SW 1271 (cell line): ENCODE measurements around the gene LGALS1.
"Not testable (repeated sequence)": the region's sequence is repeated elsewhere in the genome, so short reads cannot be mapped to it uniquely, and the experiment has no call there.

ENCODE experiments used
- DNase-seq, 2 experiments: peaks; one replicate each; lab custom pipeline; 2025; lab: John Stamatoyannopoulos, UW

LGALS1 gene

DNA sequence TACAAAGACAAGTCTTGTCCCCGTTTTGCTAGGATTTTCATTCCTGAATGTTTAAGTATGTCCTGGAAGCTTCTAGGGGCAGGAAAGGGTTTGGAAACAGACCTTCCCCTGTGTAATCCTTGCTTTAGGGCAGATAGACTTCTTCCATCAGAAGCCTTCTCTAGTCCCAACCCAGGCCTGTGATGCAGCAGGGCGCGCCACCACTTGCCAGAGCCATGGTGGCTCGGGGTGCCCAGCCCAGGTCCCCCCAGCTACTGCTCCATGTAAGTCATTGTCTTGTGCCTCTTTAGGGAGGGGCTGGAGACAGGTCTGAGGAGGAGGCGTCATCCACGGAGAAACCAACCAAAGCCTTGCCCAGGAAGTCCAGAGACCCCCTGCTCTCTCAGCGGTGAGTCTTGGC lies 15.0 kb downstream of the LGALS1 start:
- DNase-seq: no peak

GRCh38 chr22:37690901-37691504 lies 15.6 kb downstream of the LGALS1 start:
- DNase-seq: no peak

DNA sequence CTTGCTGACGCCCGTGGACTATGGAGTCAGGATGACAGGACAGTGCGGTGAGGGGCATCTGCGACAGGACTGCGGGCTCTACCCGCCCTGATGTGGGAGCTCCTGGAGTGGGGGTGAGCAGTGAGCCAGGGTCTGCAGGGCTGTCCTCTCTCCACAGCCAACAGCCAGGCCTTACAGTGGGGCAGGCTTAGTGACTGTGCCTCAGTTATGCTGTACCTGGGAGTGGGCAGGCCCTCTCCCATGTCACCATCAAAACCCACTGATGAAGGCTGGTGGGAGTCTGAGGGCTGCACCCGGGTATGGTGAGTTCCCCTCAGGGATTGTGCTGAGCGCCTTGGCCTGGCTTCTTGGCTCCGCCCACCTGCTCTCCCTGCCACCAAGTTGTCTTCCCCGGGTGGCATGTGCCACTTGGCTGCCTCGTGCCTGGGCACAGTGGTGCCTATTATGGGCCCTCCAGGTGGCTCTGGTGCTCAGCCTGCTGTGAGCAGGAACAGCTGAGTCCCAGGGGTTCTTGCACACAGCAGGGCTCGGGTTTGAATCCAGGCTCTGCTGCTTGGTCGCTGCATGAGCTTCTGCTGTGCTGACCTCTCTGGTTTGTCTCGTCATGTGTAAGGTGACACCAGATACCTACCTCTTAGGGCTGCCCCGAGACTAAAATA lies 17.3 kb downstream of the LGALS1 start:
- DNase-seq: no peak

- DNase-seq: not testable (repeated sequence)
Measured at GRCh38 chr22:37694131-37694530, 18.7 kb downstream of the LGALS1 start.

- not testable (repeated sequence) for DNase-seq
Measured at GRCh38 chr22:37696260-37696656, 20.8 kb downstream of the LGALS1 start.

DNA sequence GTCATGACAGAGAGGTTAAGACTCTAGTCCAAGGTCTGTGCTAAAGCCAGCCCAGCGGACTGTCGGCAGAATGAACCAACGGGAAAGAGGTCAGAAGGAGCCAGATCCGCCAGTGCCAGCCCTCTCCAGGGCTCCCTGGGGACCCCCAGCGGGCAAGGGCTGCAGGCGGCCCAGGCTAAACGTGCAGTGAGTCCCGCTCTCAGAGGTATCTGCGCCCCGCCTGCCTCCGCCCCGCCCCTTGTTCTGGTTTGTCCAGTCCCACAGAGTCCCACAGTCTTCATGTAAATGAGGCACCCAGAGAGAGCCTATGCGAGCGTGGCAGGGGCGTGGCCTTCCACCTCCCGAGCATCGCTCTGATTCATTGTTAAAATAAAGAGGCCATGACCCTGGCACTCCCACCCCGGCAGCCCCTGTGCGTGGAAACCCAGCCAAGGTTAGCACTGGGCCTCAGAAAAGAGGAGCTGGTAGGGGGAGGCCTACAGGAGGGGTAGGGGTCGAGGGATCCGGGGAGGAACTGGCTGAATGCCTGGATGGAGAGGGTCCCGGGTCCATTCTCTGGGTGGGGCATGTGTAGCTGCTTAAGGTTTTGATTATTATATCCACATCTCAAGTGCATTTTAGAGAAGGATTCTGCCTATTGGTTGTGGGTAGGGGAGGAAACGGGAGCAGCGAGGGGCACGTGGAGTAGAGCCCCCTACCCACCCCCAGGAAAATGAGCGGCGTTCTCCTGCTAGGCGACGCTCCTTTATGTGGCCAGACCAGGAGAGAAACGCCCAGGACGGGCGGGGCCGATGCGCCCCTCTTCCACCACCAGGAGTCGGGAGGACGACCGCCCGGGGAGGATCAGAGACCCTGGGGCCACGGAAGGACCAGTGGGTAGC lies 21.5 kb downstream of the LGALS1 start, which contains the start of gene TRIOBP:
TRIOBP (plus strand) TSS at position 392 of the 881 bp plus-strand sequence. CDS start 4,318 bp downstream, outside the sequence.
- no peak for DNase-seq

GRCh38 chr22:37697538-37697835 lies 22.1 kb downstream of the LGALS1 start:
- no peak for DNase-seq

DNA sequence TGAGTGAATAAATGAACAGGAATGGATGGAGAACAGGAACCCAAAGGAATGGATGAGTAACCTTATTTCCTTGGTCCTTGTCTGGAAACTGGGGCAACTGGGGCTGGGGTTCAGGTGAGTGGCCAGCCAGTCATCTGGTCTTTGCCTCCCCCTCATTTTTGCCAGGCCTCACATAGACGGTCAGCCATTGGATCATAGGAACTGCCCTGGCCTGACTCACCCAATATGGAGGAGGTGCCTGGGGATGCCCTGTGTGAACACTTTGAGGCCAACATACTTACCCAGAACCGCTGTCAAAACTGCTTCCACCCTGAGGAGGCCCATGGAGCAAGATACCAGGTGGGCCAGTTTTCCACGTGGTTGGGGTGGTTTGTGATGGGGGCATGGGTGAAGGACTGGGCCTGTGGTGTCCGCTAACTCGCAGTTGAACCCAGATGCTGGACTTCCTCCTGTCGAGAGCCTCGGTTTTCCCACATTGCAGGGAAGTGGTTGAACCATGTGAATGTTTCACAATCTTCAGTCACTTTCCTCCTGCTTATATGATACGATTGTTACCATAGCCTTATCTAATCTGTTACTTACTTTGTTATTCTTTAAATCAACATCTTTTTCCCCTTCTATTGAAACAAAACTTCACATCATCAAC lies 25.8 kb downstream of the LGALS1 start:
- no peak for DNase-seq

DNA sequence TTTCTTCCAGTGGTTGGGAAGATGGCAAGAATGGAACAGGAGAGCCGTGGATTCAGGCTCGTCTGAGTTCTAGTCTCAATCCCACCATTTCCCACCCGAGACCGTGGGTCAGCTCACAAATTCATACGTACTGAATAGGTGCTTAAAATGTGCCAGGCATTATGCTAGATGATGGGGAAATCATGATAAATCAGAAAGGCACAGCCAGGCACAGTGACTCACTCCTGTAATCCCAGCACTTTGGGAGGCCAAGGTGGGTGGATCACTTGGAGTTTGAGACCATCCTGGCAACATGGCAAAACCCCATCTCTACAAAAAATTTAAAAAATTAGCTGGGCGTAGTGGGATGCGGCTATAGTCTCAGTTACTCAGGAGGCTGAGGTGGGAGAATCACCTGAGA lies 28.5 kb downstream of the LGALS1 start:
- no peak for DNase-seq

DNA sequence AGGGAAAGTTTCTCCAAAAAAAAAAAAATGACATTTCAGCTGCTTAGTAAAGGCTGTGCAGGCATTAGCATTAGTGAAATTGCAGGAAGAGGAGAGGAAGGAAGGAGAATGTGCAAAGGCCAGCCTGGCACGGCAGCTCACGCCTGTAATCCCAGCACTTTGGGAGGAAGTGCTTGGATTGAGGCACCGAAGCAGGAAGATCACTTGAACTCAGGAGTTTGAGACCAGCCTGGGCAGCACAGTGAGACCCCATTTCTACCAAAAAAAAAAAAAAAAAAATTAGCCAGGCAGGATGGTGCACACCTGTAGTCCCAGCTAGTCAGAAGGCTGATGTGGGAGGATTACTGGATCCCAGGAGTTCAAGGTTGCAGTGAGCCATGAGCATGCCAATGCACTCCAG lies 29.2 kb downstream of the LGALS1 start:
- DNase-seq: no peak

GRCh38 chr22:37705205-37705604 lies 29.8 kb downstream of the LGALS1 start:
- no peak for DNase-seq

- DNase-seq: no peak
Measured at GRCh38 chr22:37708580-37709444, 33.4 kb downstream of the LGALS1 start.

- no peak for DNase-seq
Measured at GRCh38 chr22:37709445-37709765, 34.0 kb downstream of the LGALS1 start.

- no peak for DNase-seq
Measured at GRCh38 chr22:37710675-37711074, 35.2 kb downstream of the LGALS1 start.

DNA sequence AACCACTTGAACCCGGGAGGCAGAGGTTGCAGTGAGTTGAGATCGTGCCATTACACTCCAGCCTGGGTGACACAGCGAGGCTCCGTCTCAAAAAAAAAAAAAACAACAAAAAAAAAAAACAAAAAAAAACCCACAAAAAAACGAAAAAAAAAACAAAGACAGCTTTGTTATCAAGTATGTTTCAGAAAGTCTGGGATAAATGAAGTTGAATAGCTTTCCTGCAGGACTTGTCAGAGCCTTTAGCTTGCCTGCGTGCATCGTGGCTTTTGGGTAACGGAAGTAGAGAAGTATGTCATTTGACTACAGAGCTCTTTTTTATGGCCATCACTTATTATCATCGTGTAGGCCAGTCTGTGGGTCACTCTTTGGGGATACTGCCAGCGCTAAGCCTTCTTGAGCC lies 36.1 kb downstream of the LGALS1 start:
- DNase-seq: no peak

GRCh38 chr22:37713761-37714160 lies 38.3 kb downstream of the LGALS1 start:
- no peak for DNase-seq

- DNase-seq: no peak
Measured at GRCh38 chr22:37714634-37715033, 39.2 kb downstream of the LGALS1 start.

DNA sequence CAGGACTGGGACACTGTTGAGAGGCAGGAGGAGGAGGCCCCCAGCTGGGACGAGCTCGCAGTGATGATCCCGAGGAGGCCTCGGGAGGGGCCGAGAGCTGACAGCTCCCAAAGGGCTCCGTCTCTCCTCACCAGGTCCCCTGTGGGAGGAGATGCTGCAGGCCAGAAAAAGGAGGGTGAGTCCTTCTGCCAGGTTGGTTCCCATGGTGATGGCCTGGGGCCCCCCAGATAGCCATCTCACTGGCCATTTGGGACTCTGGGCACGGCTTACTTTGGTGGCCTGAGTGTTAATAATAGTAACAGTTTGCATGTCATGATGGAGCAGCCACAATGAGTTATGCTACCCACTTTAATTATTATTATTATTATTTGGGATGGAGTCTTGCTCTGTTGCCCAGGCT lies 40.3 kb downstream of the LGALS1 start:
- no peak for DNase-seq

DNA sequence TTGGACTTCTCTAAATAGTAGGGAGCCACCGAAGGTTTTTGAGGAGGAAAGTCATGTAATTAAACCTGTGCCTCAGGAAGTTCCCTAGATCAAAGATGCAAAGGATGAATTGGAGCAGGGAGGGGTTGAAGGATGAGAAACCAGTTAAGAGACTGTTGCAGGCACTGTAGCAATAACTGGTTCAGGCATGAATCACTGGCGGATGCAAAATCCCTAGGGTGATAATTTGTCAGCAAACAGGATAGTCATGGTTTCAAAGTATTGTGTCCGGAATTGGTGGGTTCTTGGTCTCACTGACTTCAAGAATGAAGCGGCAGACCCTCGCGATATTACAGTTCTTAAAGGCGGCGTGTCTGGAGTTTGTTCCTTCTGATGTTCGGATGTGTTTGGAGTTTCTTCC lies 41.3 kb downstream of the LGALS1 start:
- DNase-seq: no peak

DNA sequence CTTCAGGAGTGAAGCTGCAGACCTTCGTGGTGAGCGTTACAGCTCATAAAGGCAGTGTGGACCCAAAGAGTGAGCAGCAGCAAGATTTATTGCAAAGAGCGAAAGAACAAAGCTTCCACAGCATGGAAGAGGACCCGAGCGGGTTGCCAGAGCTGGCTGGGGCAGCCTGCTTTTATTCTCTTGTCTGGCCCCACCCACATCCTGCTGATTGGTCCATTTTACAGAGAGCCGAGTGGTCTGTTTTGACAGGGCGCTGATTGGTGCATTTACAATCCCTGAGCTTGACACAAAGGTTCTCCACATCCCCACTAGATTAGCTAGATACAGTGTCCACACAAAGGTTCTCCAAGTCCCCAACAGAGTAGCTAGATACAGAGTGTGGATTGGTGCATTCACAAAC lies 41.8 kb downstream of the LGALS1 start:
- DNase-seq: not testable (repeated sequence)

- not testable (repeated sequence) for DNase-seq
Measured at GRCh38 chr22:37717746-37718305, 42.4 kb downstream of the LGALS1 start.
